ENCODE data around the gene IL1F10. TPM values are rescaled to one million over a fixed set of nuclear protein-coding genes. Genes with fewer than 3 reads are reported as not detected.

Gene IL1F10, protein sequence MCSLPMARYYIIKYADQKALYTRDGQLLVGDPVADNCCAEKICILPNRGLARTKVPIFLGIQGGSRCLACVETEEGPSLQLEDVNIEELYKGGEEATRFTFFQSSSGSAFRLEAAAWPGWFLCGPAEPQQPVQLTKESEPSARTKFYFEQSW
- not detected in 2 replicates for total RNA-seq
- long read RNA-seq = 0 reads

DNA sequence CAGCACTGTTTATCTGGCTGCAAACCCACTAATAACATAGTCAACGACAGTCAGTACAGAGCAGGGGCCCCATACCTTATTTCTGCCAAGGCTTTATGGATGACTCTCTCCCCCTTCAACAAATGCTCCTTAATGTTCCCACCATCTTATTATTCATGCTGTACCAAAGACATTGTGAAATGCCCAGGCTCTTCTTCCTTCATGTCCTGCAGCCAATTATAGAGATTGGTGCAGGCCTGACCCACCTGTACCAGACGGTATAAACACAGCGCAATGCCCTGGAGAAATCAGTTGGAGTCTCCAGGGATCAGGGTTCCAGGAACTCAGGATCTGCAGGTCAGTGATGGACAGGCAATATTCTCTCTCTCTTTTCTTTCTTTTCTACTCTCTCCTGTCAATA is at the start of gene IL1F10:
TSS of gene IL1F10 (plus strand) at position 290 of the 400 bp plus-strand sequence. CDS start 4,769 bp downstream, outside the sequence.
- peaks cover 3% of the 10 kb centered on the region for H3K9me3 Mint-ChIP-seq (ENCODE audit: unreplicated experiment)
- no peaks in the 10 kb centered on the region for H3K4me1 Mint-ChIP-seq (ENCODE audit: unreplicated experiment)
- no peaks in the 10 kb centered on the region for H3K36me3 Mint-ChIP-seq (ENCODE audit: unreplicated experiment)
- H3K4me3 Mint-ChIP-seq (ENCODE audit: unreplicated experiment) = no peak within 1 kb of the TSS
- peaks cover 49% of the 10 kb centered on the region for H3K27me3 Mint-ChIP-seq (ENCODE audit: unreplicated experiment)
- TF ChIP-seq, protein P1, sequence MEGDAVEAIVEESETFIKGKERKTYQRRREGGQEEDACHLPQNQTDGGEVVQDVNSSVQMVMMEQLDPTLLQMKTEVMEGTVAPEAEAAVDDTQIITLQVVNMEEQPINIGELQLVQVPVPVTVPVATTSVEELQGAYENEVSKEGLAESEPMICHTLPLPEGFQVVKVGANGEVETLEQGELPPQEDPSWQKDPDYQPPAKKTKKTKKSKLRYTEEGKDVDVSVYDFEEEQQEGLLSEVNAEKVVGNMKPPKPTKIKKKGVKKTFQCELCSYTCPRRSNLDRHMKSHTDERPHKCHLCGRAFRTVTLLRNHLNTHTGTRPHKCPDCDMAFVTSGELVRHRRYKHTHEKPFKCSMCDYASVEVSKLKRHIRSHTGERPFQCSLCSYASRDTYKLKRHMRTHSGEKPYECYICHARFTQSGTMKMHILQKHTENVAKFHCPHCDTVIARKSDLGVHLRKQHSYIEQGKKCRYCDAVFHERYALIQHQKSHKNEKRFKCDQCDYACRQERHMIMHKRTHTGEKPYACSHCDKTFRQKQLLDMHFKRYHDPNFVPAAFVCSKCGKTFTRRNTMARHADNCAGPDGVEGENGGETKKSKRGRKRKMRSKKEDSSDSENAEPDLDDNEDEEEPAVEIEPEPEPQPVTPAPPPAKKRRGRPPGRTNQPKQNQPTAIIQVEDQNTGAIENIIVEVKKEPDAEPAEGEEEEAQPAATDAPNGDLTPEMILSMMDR (IDR thresholded peaks at IDR 0.05) = no peak
- H3K27ac Mint-ChIP-seq (ENCODE audit: unreplicated experiment) = no peak within 1 kb of the TSS
- peak; percentile 30 for DNase-seq (ENCODE audit: extremely low spot score, unreplicated experiment)

DNA sequence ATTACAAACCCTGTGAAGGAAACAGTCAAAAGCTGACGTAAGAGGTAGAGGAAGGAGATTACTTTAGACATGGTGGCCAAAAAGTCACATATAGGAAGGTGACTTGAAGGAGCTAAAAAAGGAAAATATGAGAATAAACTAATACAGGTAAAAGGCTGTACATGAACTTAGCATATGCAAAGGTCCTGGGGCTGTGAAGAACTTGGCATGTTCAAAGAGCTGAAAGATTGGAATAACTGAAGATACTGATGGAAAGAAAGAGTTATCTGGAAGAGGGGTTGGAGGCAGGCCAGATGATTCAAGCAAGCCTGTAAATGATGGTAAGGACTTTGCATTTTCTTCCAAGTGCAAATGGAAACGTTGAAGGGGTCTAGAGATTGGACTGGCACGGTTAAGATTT is 49.3 kb upstream of the IL1F10 start:
- H3K27ac Mint-ChIP-seq (ENCODE audit: unreplicated experiment) = no peak overlapping the region
- TF ChIP-seq, protein P1 (IDR thresholded peaks at IDR 0.05) = no peak
- no peaks in the 10 kb centered on the region for H3K4me1 Mint-ChIP-seq (ENCODE audit: unreplicated experiment)
- H3K9me3 Mint-ChIP-seq (ENCODE audit: unreplicated experiment) = no peaks in the 10 kb centered on the region
- H3K4me3 Mint-ChIP-seq (ENCODE audit: unreplicated experiment) = no peak overlapping the region
- no peaks in the 10 kb centered on the region for H3K36me3 Mint-ChIP-seq (ENCODE audit: unreplicated experiment)
- no peak for DNase-seq (ENCODE audit: extremely low spot score, unreplicated experiment)
- H3K27me3 Mint-ChIP-seq (ENCODE audit: unreplicated experiment) = peaks cover 48% of the 10 kb centered on the region

DNA sequence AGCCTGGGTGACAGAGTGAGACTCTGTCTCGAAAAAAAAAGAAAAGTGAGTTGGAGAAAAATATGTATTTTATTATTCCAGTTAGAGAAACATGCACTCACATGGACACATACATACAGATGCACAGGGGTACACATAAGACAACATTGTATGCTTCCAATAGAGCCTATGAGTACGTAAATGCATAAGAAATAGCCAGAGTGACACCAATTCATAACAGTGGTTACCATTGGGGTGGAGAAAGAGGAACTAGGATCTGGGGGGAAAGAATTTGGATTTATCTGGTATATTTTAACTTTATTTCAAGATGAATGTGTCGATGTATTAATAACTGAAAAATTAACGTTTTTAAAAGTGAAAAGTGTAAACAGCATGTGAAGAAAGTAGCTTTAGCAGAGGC is 46.5 kb upstream of the IL1F10 start:
- TF ChIP-seq, protein P1 (IDR thresholded peaks at IDR 0.05) = no peak
- no peaks in the 10 kb centered on the region for H3K4me1 Mint-ChIP-seq (ENCODE audit: unreplicated experiment)
- H3K36me3 Mint-ChIP-seq (ENCODE audit: unreplicated experiment) = no peaks in the 10 kb centered on the region
- peaks cover 63% of the 10 kb centered on the region for H3K27me3 Mint-ChIP-seq (ENCODE audit: unreplicated experiment)
- H3K4me3 Mint-ChIP-seq (ENCODE audit: unreplicated experiment) = no peak overlapping the region
- no peak for DNase-seq (ENCODE audit: extremely low spot score, unreplicated experiment)
- no peaks in the 10 kb centered on the region for H3K9me3 Mint-ChIP-seq (ENCODE audit: unreplicated experiment)
- no peak overlapping the region for H3K27ac Mint-ChIP-seq (ENCODE audit: unreplicated experiment)

DNA sequence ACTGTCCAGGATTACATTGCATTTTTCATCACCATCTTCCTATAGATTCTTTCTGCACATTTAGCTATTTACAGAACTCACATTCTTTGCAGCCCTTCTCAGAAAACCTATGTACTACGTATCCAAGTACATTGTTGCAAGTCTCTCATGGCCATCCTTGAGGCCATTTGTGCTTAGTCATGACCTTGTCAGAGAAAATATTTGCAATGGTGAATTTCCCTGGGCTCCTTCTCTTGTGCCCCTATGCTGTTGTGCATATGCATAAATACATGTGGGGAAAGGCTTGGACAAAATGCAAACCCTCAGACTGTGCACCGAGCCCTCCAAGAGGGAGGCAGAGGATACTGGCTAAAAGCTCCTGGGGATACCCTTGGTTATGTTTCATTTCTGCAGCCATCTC is 43.0 kb upstream of the IL1F10 start:
- no peaks in the 10 kb centered on the region for H3K9me3 Mint-ChIP-seq (ENCODE audit: unreplicated experiment)
- H3K27me3 Mint-ChIP-seq (ENCODE audit: unreplicated experiment) = peaks cover 69% of the 10 kb centered on the region
- H3K36me3 Mint-ChIP-seq (ENCODE audit: unreplicated experiment) = no peaks in the 10 kb centered on the region
- no peaks in the 10 kb centered on the region for H3K4me1 Mint-ChIP-seq (ENCODE audit: unreplicated experiment)
- no peak for DNase-seq (ENCODE audit: extremely low spot score, unreplicated experiment)
- TF ChIP-seq, protein P1 (IDR thresholded peaks at IDR 0.05) = no peak
- H3K27ac Mint-ChIP-seq (ENCODE audit: unreplicated experiment) = no peak overlapping the region
- no peak overlapping the region for H3K4me3 Mint-ChIP-seq (ENCODE audit: unreplicated experiment)

DNA sequence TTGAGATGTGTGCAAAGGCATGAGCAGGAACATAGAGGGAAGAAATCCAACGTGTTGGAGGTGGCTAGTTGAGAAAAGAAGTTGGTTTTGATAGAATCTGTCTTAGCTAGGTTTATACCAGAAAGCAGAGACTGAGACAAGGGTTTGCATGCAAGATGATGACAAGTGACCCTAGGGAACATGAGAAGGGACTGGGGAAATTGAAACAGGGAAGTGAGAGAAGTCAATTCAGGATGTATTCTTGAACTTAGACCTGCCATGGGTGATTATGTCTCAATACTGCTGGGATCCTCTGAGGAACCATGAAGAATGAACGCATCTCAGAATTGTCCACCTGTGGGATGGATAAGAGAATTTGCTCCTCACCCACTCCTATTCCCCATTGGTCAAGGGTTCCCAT is 42.0 kb upstream of the IL1F10 start:
- no peak overlapping the region for H3K4me3 Mint-ChIP-seq (ENCODE audit: unreplicated experiment)
- DNase-seq (ENCODE audit: extremely low spot score, unreplicated experiment) = no peak
- H3K4me1 Mint-ChIP-seq (ENCODE audit: unreplicated experiment) = no peaks in the 10 kb centered on the region
- TF ChIP-seq, protein P1 (IDR thresholded peaks at IDR 0.05) = no peak
- no peaks in the 10 kb centered on the region for H3K36me3 Mint-ChIP-seq (ENCODE audit: unreplicated experiment)
- no peak overlapping the region for H3K27ac Mint-ChIP-seq (ENCODE audit: unreplicated experiment)
- no peaks in the 10 kb centered on the region for H3K9me3 Mint-ChIP-seq (ENCODE audit: unreplicated experiment)
- H3K27me3 Mint-ChIP-seq (ENCODE audit: unreplicated experiment) = peaks cover 72% of the 10 kb centered on the region

Measured in osteocyte (in vitro differentiated cells).